DND-41 (cell line): ENCODE data around the gene POLR3B.

Experiments
- CTCF ChIP-seq: IDR thresholded peaks from 2 replicates; pipeline ENCODE4 v1.5.1; 2012; ENCODE audit warnings: borderline replicate concordance, low read length, moderate library complexity, mild to moderate bottlenecking; ENCODE audit not compliant: poor library complexity, severe bottlenecking; ENCODE audit errors: extremely low read depth
- EZH2 ChIP-seq: IDR thresholded peaks from 3 replicates; pipeline ENCODE4 v1.6.1; 2012; ENCODE audit warnings: borderline replicate concordance, low read depth, mild to moderate bottlenecking, moderate library complexity, low read length, inconsistent platforms; ENCODE audit not compliant: severe bottlenecking

GRCh38 chr12:106527356-106527755, 169.8 kb downstream of the POLR3B start:
- TF ChIP-seq CTCF, result no peak
- no peak for TF ChIP-seq EZH2
